Coronary artery (tissue), 2 donors: ENCODE data around the gene FRMPD4.

Experiments used
- DNase-seq: peaks from one replicate; pipeline ENCODE4 v3.0.0-alpha.2; 2017; ENCODE audit warnings: low spot score
- H3K27ac ChIP-seq, 2 donors: fragments of 200-600 bp; sonication (generic); one replicate each; pipeline ENCODE4 v1.5.1; 2016 to 2019
- H3K4me3 ChIP-seq: fragments of 200-600 bp; sonication (generic); 2 replicates; pipeline ENCODE4 v1.5.1; 2016; ENCODE audit warnings: mild to moderate bottlenecking, moderate library complexity
- TF ChIP-seq, protein P1 (sequence below): fragments of 200-600 bp; sonication (generic); IDR thresholded peaks from one replicate; pipeline ENCODE4 v1.5.1; 2019; ENCODE audit warnings: antibody characterized with exemption

FRMPD4 gene

DNA sequence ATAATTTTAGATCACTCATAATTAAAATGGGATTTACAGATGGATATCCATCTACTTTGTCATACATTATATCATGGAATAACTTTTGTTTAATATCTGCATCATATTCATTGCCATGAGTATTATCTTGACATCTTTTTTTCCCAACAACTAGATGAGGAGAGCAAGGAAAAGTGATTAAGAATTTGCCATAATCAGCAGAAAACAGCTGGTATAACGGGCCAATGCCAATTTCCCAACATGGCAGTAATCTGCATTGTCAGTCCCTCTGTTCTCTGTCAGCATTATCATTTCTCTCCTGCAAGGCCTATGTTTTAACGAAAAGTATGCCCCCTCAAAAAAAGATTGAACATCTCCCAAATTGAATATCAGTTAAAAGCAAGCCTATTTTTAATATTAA is 314.0 kb downstream of the FRMPD4 start:
- Histone ChIP-seq H3K4me3 (no peak overlapping the region), H3K27ac (no peak overlapping the region)
- TF ChIP-seq, protein P1, sequence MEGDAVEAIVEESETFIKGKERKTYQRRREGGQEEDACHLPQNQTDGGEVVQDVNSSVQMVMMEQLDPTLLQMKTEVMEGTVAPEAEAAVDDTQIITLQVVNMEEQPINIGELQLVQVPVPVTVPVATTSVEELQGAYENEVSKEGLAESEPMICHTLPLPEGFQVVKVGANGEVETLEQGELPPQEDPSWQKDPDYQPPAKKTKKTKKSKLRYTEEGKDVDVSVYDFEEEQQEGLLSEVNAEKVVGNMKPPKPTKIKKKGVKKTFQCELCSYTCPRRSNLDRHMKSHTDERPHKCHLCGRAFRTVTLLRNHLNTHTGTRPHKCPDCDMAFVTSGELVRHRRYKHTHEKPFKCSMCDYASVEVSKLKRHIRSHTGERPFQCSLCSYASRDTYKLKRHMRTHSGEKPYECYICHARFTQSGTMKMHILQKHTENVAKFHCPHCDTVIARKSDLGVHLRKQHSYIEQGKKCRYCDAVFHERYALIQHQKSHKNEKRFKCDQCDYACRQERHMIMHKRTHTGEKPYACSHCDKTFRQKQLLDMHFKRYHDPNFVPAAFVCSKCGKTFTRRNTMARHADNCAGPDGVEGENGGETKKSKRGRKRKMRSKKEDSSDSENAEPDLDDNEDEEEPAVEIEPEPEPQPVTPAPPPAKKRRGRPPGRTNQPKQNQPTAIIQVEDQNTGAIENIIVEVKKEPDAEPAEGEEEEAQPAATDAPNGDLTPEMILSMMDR, result no peak
- DNase-seq, result no peak

GRCh38 chrX:12460929-12461328 is 322.7 kb downstream of the FRMPD4 start:
- Histone ChIP-seq H3K4me3 (no peak overlapping the region), H3K27ac (no peak overlapping the region)
- DNase-seq, result no peak
- TF ChIP-seq, protein P1, result no peak

DNA sequence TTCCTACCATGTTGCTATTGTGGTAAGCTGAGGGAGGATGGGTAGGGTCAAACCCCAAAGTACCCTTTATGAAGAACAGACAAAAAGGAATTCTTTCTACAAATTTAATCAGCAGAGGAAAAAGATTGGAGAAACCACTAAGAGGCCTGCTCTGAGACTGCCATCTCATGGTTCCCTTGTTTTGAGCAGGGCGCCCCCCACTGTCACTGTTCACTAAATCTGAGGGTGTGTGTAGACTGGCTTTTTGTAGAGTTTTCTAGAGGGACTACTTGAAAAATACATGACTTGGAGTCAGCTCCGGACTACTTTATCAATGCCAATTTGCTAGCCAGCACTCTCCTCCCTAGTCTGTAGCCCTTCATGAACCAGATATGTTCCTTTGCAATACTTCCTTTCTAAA is 324.8 kb downstream of the FRMPD4 start:
- Histone ChIP-seq H3K27ac (no peak overlapping the region), H3K4me3 (no peak overlapping the region)
- no peak for DNase-seq
- TF ChIP-seq, protein P1, result no peak

- no peak for DNase-seq
- TF ChIP-seq, protein P1, result no peak
- Histone ChIP-seq H3K27ac (no peak overlapping the region), H3K4me3 (no peak overlapping the region)
Measured at GRCh38 chrX:12463873-12464272, 325.6 kb downstream of the FRMPD4 start.

- no peak for DNase-seq
- H3K4me3 ChIP-seq, result no peak overlapping the region
- TF ChIP-seq, protein P1, result no peak
Measured at GRCh38 chrX:12467321-12467720, 329.0 kb downstream of the FRMPD4 start.

GRCh38 chrX:12469296-12469695 is 331.0 kb downstream of the FRMPD4 start:
- Histone ChIP-seq H3K4me3 (no peak overlapping the region), H3K27ac (no peak overlapping the region)
- DNase-seq, result no peak
- TF ChIP-seq, protein P1, result no peak

More at GRCh38 chrX:12467321-12467720, 329.0 kb downstream of the FRMPD4 start:
- H3K27ac ChIP-seq, result no peak overlapping the region

DNA sequence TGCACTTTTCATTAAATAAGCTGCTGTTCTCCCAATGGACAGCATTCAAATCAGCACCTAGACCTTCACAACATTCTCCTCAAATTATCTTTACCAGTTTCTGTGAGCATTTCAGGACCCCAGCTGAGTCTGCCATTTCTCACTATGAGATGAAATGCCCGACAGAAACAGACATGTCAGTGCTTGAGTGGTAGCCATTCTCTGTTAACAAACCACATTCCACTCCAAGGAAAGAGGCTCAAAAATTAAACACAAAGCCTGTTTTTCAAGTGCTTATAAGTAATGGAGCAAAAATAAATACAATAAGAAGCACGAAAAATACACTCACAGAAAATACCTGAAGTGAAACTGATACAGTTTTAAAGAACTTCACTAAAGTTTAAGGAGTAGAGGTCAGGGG is 332.8 kb downstream of the FRMPD4 start:
- TF ChIP-seq, protein P1, result no peak
- H3K27ac ChIP-seq, result no peak overlapping the region
- no peak overlapping the region for H3K4me3 ChIP-seq
- no peak for DNase-seq
